NCI-H345 (cell line): ENCODE measurements around the gene ZNF688.

Source experiments
- DNase-seq: peaks from one replicate; lab custom pipeline; 2025; lab: John Stamatoyannopoulos, UW

ZNF688 gene

DNA sequence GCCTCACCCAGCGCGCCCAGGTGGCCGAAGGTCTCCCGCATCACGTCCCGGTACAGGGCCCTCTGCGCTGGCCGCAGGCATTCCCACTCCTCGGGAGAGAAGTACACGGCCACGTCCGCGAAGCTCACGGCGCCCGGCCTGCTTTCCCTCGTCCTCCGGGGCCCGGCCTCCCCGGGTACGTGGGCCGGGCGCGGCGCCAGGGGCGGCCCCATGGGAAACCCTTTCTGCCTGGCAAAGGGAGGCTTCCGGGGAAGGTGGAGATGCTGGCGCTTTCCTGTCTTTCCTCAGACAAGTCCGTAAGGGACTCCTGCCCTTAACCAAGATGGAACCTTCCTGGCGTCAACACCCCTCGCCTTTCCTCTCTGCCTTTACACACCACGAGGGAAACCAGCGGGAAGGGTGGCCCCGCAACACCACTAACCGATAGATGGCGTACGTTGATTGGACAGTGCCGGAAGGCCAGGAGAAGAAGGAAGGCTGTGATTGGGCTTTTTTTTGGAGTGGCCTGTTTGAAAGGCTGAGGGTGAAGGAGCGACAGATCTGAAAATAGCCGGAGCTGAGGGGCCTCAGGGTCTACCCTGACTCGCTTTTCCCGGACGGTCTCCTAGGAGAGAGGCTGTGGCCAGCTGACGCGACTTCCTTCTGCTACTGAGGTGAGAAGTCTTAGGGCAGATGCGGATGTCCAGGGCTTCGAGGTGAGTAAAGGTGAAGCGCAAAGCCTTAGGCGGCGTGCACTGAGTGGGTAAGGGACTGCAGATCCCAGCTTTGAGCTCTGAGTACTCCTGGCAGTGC, 14.1 kb upstream of the ZNF688 start, which contains the start of gene ZNF785:
ZNF785 (minus strand) TSS at position 298 of the 792 bp plus-strand sequence; CDS start at position 212, 86 bp downstream.
- peak; percentile 100 for DNase-seq

DNA sequence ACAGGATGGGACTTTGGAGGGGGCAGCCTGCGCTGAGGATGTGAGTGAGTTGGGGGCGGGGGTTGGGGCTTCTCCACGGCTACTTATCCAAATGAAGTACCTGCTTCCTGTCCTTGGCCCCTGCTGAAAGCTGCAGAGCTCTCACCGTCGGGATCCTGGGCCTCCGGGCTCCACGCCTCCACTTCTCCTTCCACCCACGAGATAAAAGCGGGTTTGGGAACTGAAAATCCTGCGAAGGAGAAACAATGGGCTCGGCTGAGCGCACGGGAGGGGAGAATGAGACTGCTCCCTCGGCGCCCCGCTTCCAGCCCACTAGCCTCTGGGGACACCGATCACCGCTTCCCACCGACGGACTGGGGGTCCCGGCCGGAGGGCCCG, 13.5 kb upstream of the ZNF688 start:
- DNase-seq, result peak; percentile 49

DNA sequence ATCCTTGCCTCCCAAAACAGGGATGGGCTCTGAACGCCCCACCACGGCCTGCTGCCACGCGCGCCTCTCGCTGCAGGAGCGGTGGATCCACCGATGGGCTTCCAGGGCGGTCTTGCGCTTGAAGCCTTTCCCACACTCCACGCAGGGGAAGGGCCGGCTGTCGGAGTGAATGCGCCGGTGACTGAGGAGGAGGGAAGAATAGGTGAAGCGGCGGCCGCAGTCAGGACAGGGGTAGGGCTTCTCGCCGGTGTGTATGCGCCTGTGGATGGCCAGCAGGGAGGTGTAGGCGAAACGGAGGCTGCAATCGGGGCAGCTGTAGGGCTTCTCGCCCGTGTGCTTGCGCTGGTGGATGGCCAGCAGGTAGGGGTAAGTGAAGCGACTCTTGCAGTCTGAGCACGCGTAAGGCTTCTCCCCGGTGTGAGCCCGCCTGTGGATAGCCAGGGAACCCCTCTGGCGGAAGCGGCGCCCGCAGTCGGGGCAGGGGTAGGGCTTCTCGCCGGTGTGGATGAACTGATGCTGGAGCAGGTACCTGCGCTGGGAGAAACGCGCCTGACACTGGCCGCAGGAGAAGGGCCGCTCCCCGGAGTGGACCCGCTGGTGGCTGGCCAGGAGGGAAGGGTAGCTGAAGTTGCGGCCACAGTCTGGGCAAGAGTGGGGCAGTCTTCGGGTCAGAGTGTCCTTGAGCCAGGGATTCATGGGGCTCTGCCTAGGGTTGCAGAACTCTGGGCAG, 11.3 kb upstream of the ZNF688 start:
- DNase-seq, result no peak

DNA sequence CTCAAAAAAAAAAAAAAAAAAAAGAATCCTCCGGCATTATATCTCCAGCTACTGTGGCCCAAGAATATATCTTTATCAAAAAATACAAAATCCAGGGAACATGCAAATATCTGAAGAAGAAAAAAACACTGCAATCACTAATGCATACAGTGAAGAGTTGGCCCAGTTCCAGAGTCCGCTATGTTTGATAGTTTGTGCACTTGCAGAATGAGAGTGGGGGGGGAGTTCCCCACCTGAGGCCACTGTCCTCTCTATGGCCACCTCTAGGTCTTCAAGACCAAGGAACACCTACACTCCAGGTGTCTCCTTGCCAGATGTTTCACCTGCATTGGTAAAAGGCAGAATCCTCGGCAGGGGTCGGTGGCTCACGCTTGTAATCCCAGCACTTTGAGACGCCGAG, 9.9 kb upstream of the ZNF688 start:
- DNase-seq, result no peak

DNA sequence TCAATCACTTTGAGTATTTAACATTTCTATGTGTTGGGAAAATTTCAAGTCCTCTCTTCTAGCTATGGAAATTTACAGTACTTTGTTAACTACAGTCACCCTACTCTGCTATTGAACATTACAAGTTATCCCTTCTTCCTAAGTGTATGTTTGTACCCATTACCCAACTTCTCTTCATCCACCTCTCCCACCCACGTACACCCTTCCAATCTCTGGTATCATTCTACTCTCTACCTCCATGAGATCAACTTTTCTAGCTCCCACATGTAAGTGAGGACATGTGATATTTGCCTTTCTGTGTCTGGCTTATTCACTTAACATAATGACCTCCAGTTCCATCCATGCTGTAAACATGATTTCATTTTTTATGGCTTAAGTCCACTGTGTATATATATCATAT, 3.2 kb upstream of the ZNF688 start:
- no peak for DNase-seq

DNA sequence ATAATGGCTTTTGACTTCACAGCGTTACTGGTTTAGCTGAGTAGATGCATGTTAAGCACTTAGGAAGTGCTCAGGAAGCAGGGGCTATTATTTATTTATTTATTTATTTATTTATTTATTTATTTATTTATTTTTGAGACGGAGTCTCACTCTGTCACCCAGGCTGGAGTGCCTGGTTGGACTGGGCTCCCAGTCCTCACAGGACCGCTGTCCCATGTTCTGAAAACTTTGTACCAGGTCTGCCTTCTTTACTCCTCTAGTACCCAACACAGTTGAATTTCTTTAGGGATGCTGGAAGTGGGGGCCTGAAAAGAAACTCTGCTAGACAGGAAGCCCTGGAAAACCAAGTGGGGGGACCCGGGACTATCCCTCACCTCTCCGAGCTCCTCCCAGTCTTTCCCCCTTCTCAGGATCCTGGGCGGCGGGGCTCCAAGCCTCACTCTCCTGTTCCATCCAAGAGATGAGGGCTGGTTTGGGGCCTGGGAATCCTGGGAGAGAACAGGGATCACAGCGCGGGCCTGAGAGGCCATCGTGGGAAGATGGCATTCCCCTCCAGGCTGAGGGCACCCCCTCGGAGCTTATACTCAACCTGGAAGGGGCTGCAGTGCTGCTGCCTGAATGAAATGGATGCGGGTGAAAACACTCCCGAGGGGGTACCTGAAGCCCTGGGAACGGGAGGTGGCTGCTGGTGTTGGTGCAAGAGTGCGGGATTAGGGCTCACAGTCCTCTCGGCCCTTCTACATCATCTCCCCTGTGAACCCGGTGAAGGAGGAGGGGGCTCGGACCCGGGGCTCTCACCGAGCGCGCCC, 674 bp downstream of the ZNF688 start:
- peak; percentile 46 for DNase-seq

DNA sequence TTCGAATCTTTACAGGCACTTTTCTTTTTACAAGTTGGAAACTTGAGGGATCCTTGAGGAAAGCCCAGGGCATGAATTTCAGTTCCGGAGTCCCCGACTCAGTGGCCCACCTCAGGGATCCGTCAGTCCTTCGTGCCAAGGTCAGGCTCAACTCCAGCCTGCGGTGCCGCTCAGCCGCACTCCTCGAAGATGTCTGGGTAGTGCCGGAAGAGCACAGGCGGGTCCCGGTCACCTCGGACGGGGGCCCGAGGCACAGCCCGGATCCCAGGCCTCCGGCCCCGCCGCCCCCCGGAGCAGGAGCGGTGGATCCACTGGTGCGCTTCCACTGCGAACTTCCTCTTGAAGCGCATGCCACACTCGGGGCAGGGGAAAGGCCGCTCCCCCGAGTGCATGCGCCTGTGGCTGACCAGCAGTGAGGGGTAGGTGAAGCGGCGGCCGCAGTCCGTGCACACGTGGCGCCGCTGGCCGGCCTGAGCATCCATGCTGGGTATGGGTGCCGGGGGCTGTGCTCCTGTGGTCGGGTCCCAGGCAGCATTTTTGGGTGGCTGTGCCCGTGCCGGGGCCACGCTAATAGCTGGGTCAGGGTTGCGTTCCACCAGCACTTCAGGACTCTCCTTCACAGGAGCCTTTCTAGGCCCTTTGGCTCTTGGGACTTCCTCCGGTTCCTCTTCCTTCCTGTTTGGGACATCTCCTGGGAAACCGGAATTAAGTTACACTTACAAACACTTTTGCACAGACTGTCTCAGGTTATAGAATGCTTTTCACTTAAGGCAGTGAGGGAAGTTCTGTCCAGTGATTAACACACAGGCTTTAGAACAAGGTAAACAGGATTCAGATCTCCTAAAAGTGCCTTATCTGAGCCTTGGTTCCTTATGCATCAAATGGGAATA, 1.5 kb downstream of the ZNF688 start:
- no peak for DNase-seq

DNA sequence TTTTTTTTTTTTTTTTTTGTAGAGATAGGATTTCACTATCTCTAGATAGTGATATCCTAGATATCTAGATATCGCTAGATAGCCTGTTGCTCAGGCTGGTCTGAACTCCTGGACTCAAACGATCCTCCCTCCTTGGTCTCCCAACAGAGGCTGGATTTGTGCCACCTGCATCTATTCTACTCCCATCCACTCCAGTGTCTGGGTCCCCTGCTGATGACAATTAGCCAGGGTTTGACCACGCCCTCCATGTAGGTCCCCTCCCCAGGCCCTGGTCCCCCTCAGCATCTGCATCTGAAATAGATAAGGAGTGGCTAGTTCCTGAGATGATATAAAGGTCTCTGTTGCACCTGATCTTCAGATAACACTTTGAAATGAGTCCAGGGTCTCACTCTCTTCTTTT, 2.2 kb downstream of the ZNF688 start:
- DNase-seq, result no peak

DNA sequence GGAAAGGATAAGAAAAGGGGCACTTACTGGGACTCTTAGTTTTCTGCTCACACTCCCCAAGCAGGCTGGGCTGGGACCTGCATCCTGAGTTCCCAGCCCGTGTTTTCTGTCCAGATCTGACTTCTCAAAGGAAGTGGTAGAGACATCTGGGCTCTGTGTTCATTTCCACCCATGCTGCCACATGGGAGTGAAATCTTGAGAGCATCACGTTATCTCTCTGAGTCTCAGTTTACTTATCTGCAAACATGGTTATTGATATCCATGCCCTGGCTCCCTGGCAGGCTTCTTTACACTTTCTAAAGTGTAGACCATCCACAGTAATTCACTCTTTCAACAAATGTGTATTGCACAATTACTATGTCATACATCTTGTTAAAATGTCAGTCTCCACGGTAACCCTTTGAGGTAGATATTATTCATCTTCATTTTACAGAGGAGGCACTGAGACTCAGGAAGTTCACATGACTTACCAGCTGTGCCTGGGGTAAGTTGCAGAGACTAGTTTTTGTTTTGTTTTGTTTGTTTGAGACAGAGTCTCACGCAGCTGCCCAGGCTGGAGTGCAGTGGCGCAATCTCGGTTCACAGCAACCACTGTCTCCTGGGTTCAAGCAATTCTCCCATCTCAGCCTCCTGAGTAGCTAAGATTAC, 3.4 kb downstream of the ZNF688 start:
- peak; percentile 32 for DNase-seq

DNA sequence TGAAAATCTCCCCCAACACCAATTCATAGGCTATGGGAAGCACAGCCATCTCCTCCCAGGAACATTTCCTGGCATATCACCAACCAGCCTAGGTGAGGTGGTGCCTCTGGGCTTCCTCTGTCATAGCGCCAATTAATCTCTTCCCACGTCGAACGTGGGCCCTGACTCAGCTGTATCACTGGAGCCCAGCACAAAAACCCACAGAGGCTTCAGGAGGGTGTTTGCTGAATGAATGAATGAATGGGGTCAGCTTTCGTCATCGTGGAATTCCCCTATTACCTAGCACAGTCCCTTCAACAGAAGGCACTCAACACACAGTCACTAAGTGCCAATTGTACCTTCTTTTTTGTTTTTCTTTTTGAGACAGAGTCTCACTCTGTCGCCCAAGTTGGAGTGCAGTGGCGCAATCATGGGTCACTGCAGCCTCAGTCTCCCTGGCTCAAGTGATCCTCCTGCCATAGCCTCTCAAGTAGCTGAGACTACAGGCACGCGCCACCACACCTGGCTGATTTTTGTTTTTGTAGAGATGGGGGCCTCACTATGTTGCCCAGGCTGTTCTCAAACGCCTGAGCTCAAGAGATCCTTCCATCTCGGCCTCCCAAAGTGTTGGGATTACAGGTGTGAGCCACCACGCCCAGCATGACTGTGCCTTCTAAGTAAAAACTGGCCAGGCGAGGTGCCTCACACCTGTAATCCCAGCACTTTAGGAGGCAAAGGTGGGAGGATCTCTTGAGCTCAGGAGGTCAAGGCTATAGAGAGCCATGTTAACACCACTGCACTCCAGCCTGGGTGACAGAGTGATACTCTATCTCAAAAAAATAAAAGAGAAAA, 4.1 kb downstream of the ZNF688 start:
- DNase-seq, result no peak

DNA sequence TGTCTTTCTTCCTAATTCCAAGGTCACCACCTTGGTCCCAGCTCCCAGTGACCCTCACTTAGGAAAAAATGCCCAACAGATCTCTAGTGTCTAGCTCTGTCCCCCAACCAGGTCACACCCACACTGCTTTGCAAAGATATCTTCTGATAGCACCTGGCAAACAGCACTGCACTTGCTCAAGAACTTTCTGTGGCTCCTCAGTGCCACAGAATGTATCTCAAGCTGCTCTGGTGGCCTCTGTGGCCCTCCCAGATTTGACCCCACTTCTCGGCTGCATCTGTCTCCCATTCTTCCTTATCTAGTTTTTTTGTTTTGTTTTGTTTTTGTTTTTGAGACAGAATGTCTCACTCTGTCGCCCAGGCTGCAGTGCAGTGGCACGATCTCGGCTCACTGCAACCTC, 5.0 kb downstream of the ZNF688 start:
- DNase-seq, result no peak

DNA sequence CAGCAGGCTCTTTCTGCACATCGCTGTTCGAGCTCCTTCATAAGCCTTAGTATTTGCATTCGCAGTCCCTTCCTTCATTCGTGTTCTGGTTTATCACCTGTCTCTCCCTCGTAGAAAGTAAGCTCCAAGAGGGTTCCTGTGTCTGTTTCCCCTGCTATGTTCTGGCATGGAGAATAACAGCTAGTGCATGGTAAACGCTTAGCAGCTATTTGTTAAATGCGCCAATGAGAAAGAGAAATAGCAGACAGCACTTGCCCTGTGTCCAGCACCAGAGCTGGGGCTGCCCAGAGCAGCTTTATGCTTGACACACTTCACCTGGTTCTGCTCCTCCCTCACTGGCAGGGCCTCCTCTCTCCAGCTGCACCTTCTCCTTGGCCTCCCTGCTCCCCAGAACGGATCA, 5.5 kb downstream of the ZNF688 start:
- DNase-seq, result no peak

DNA sequence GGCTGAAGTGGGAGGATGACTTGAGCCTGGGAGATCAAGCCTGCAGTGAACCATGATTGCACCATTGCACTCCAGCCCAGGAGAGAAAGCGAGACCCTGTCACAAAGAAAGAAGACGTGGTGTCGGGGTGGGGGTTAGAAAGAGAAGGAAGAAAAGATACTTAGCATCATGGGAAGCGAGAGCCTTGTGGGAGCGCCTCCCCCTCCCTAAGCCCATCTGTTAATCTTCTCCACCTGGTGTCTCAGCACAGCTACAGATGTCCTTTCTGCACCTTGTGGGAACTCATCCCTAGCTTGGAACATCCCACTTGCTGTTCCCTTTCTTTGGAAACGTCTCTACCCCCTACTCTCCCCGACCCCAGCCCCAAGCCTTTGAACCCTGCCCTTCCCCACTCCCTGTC, 6.0 kb downstream of the ZNF688 start:
- DNase-seq, result no peak

DNA sequence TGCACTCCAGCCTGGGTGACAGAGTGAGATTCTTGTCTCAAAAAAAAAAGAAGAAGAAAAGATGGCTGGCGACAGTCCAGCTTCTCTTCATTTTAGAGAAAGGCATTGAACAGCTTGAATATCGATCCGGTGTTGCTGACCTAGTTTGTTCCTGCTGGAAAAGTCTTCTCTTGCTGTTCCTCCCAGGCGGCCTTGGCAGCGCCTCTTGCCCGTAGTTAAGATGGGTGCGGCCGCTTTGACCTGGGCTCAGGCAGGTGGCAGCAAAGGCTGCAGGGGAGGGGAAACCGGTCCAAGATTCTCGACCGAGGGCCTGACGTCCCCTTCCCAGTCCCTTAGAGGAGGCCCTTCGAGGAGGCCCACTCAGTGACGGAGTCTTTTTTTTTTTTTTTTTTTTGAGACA, 9.5 kb downstream of the ZNF688 start:
- no peak for DNase-seq

DNA sequence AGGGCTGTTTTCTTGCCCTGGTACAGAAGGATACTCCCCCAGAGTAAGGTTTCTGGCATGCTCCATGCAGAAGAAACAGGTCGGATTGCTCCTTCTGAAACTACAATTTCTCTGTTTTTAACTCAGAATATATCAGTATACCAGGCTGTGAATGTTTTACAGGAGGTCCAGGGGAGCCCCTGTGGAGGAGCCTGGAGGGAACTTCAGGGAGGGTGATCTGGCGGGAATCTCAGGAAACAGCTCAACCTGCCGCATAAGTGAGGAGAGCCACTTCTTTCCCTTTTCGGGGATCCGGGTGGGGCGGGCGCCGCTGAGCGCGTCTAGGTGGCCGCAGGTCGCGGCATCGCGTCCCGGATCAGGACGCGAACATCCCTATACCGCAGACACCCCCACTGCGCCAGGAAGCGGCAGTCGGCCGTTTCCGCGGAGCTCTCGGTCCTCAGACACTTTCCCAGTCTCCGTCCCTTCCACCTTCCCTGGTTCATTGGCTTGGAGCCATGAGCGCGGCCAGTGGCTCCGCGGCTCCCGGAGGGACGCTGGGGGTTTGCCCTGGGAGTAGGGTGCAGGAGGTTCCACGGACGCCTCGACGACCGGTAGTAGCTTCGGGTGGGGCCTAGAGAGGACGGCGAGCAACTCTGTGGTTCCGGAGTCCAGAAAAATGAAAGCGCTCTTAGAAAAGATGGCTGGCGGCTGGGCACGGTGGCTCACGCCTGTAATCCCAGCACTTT, 10.3 kb downstream of the ZNF688 start:
- DNase-seq, result peak; percentile 57

DNA sequence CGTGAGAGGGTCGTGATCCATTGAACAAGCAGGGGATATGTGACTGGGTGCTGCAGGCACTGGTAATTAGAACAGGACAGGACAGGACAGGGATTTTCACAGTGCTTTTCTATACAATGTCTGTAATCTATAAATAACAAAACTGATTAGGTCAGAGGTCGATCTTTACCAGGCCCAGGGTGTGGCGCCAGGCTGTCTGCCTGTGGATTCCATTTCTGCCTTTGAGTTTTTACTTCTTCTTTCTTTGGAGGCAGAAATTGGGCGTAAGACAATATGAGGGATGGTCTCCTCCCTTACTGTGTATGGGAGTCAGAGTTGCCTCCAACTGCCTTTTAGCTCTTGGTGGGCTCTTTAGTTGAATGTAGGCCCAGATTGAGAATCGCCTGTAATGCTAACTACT, 11.8 kb downstream of the ZNF688 start:
- DNase-seq, result no peak

DNA sequence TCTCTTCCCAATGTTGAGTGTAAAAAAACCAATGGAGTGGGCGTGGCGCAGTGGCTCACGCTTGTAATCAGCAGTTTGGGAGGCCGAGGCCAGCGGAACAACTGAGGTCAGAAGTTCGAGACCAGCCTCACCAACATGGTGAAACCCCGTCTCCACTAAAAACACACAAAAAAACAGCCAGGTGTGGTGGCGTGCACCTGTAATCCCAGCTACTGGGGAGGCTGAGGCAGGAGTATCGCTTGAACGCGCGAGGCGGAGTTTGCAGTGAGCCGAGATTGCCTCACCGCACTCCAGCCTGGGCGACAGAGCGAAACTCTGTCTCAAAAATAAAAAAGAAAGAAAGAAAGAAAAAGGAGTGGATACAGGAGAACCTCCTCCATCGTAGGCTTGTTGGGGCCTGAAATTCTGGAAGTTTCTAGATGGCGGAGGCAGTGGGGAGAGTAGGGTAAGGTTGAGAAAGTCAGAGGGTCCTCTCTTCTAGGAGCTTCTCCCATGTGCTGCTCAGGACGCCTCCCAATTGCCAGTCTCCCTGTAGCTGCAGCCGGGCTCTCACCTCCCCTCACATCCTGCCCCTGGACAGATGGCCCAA, 12.6 kb downstream of the ZNF688 start:
- DNase-seq, result no peak

DNA sequence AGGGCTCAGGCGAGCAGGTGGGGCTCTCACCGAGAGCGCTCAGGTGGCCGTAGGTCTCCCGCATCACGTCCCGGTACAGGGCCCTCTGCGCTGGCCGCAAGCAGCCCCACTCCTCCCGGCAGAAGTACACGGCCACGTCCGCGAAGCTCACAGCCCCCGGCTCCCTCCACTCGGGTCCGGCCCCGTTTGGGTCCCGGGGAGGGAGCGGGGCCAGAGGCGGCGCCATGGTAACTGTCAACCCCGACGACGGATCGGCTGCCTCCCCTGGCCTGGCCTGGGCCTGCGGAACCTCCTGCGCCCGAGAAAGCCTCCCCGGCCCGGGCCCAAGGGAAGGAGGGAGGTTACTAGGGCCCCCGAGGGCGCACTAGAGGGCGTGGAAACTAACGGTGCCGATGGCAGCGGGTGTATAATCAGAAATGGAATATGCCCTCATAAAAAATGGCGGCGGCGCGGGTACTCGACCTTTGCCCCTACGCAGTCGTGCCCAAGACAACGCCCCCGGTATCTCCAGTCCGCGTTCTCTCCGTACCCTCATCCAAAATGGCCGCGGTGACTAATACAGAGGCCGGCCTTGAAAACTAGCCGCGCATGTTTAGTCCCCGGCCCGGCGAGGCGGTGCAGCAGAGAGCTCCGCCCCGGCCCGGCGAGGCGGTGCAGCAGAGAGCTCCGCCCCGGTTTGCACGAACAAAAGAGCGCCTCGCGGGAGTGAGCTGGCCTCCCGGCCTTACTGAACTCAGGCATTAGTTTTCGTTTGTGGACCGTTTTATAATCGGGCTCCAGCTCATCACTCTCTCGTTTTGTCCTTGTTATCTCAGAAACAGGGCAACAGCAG, 13.3 kb downstream of the ZNF688 start, which contains the start of gene ZNF764:
ZNF764 (minus strand) TSS at position 418 of the 832 bp plus-strand sequence; CDS start at position 226, 192 bp downstream.
- DNase-seq, result peak; percentile 99
